Heart right ventricle (tissue), 16 donors: ENCODE data around the gene CCDC120. TPM values are rescaled to one million over a fixed set of nuclear protein-coding genes. Genes with fewer than 3 reads are reported as not detected.

Experiments used
- ATAC-seq, 8 donors: fragments of 200-7000 bp; cut with Tn5 transposase; one replicate each; pipeline ENCODE4 v1.9.1; 2020; ENCODE audit warnings: mild to moderate bottlenecking in 8 of 8, moderate library complexity in 8 of 8, moderate number of reproducible peaks in 1 of 8
- DNase-seq, 2 donors: peaks; one replicate each; pipeline ENCODE4 v3.0.0-alpha.2; 2020
- H3K27ac ChIP-seq, 10 donors: fragments of 200-600 bp; sonication (generic) in 2 of 10; one replicate each; pipeline versions ENCODE4 v1.5.0 to v1.8.0; 2020 to 2022; ENCODE audit warnings: mild to moderate bottlenecking in 3 of 10
- H3K27me3 ChIP-seq, 7 donors: fragments of 200-600 bp; one replicate each; pipeline ENCODE4 v1.8.0; 2021 to 2022; ENCODE audit warnings: mild to moderate bottlenecking in 2 of 7
- H3K36me3 ChIP-seq, 9 donors: fragments of 200-600 bp; sonication (generic) in 1 of 9; one replicate each; pipeline versions ENCODE4 v1.5.0 to v1.8.0; 2020 to 2022; ENCODE audit warnings: mild to moderate bottlenecking in 2 of 9
- H3K4me1 ChIP-seq, 9 donors: fragments of 200-600 bp; sonication (generic) in 1 of 9; one replicate each; pipeline versions ENCODE4 v1.5.0 to v1.8.0; 2020 to 2022; ENCODE audit warnings: mild to moderate bottlenecking in 4 of 9
- H3K4me3 ChIP-seq, 10 donors: fragments of 200-600 bp; sonication (generic) in 2 of 10; one replicate each; pipeline versions ENCODE4 v1.5.0 to v1.8.0; 2020 to 2022; ENCODE audit warnings: mild to moderate bottlenecking in 7 of 10, moderate library complexity in 2 of 10
- H3K9me3 ChIP-seq, 11 donors: fragments of 200-600 bp in 10 of 11; sonication (generic) in 2 of 11; one replicate each; pipeline versions ENCODE4 v1.5.0 to v1.8.0; 2013 to 2022; ENCODE audit warnings: mild to moderate bottlenecking in 2 of 11, control low read depth in 1 of 11, moderate library complexity in 1 of 11
- WGBS, 2 donors: extraction: QIAGEN DNeasy Blood & Tissue Kit; methylation state at CpG; one replicate each; pipeline ENCODE4 v1.1.7; 2013; ENCODE audit warnings: inconsistent platforms in 1 of 2; 5-methylcytosine and 5-hydroxymethylcytosine counted together
- intact Hi-C, 10 donors: fragments of 100-400 bp; cut with DNase I; formaldehyde crosslinking; loops; one replicate each; pipeline versions ENCODE4 v1.11.1 to v1.14.2; 2022
- polyA plus RNA-seq, 2 donors: library from polyadenylated mRNA; stranded (reverse); fragments of 200-250 nt; gene quantifications; one replicate each; pipeline ENCODE4 v1.2.3, GENCODE V29; 2013
- total RNA-seq, 10 donors: library from RNA; stranded (reverse); fragmentation: NEBNext Ultra II Directional in 3 of 10; extraction: Animal tissue kit (Norgen Biotek cat#: 25700) in 3 of 10; gene quantifications; one replicate each; pipeline versions ENCODE4 v1.2.1 to v1.2.4, GENCODE V29; 2021 to 2023
- TF ChIP-seq, protein P1 (sequence below), 9 donors: fragments of 200-600 bp; sonication (generic) in 2 of 9; IDR thresholded peaks; one replicate each; pipeline versions ENCODE4 v1.5.0 to v1.8.0; 2021 to 2022; ENCODE audit warnings: antibody characterized with exemption in 9 of 9, mild to moderate bottlenecking in 5 of 9, moderate library complexity in 1 of 9
- donor health status: Arrhythmogenic right ventricular cardiomyopathy.
- donor health status: ischemic (EF 13 %, LVEDD 7.1; RV severe dilation, severe dysfunction).
- donor health status: healthy with polysubstance abuse.
- donor health status: DM: no; HTN: yes; CAD: no.
- donor health status: DM: no; HTN: no; CAD: no.
- donor health status: ischemic (EF 25% LVEDD 6.9; RV normal size, moderate dysfunction).
- donor health status: ischemic (EF 25% LVEDD 5.7; RV mildly dilated, moderate dysfunction).
- donor health status: healthy.
- donor health status: DM: yes; HTN: yes; CAD: no.
- donor health status: Ischemic cardiomyopathy.
- donor health status: ischemic (EF 35%, LVEDD 5.7; RV mildly dilated, moderate dysfunction).
- donor health status: nonischemic (EF 11% LVEDD 7.7; RV severe dilation, severe dysfunction).
- donor health status: DM: yes; HTN: yes; CAD: no.
- donor health status: PGD.
- donor health status: ischemic (EF 29% LVEDD 5.4; RV normal size, mild dysfunction).
- donor health status: nonischemic (EF 23%, LVEDD 6.1; RV moderate dilation, normal function).

The CCDC120 gene
- total and polyA plus RNA-seq, 12 donors, result 0.70 to 2.0 (median 1.2) TPM

GRCh38 chrX:49061490-49061889 is 2.7 kb downstream of the CCDC120 start:
- intact Hi-C loops, result no loop called here
- Histone ChIP-seq H3K4me1 (no peaks in the 10 kb centered on the region), H3K27ac (no peak overlapping the region), H3K4me3 (no peak overlapping the region), H3K9me3 (no peaks in the 10 kb centered on the region), H3K36me3 (peaks cover 0 to 4% (median 0%) of the 10 kb centered on the region in 9 donors), H3K27me3 (no peaks in the 10 kb centered on the region)
- TF ChIP-seq, protein P1, sequence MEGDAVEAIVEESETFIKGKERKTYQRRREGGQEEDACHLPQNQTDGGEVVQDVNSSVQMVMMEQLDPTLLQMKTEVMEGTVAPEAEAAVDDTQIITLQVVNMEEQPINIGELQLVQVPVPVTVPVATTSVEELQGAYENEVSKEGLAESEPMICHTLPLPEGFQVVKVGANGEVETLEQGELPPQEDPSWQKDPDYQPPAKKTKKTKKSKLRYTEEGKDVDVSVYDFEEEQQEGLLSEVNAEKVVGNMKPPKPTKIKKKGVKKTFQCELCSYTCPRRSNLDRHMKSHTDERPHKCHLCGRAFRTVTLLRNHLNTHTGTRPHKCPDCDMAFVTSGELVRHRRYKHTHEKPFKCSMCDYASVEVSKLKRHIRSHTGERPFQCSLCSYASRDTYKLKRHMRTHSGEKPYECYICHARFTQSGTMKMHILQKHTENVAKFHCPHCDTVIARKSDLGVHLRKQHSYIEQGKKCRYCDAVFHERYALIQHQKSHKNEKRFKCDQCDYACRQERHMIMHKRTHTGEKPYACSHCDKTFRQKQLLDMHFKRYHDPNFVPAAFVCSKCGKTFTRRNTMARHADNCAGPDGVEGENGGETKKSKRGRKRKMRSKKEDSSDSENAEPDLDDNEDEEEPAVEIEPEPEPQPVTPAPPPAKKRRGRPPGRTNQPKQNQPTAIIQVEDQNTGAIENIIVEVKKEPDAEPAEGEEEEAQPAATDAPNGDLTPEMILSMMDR (IDR thresholded peaks at IDR 0.05), result no peak
- 69 to 72% methylated on average over 7 of the region's 7 CpGs for WGBS, 2 donors
- ATAC-seq (no peak), DNase-seq (no peak)

- TF ChIP-seq, protein P1 (IDR thresholded peaks at IDR 0.05), result no peak
- no peak for ATAC-seq
- H3K27me3 ChIP-seq, result no peaks in the 10 kb centered on the region
- 80 to 84% methylated on average over 10 of the region's 10 CpGs for WGBS, 2 donors
- H3K9me3 ChIP-seq, result no peaks in the 10 kb centered on the region
- intact Hi-C loops, result no loop called here
- no peaks in the 10 kb centered on the region for H3K4me1 ChIP-seq
- DNase-seq, result no peak
- no peak overlapping the region for H3K4me3 ChIP-seq
- H3K27ac ChIP-seq, result no peak overlapping the region
- H3K36me3 ChIP-seq, result peaks cover 0 to 4% (median 0%) of the 10 kb centered on the region in 9 donors
Measured at GRCh38 chrX:49061916-49062315, 3.1 kb downstream of the CCDC120 start.

DNA sequence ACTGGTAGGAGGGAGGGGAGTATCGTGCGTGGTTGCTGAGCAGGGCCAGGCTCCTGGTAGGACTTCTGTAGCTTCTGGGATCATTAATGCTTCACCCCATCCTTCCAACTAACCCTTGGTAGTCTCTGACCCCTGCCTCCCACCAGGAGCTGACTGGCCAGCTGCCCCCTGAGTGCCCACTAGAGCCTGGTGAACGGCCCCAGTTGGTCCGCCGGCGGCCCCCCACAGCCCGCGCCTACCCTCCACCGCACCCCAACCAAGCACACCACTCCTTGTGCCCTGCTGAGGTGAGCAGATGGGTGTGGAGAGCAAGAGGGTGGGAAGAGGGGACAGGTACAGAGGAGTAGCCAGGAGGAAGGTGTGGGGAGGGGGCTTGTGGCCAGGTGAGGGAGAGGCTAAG is 4.9 kb downstream of the CCDC120 start:
- intact Hi-C loops, result no loop called here
- no peaks in the 10 kb centered on the region for H3K27me3 ChIP-seq
- ATAC-seq, result no peak
- H3K9me3 ChIP-seq, result no peaks in the 10 kb centered on the region
- H3K36me3 ChIP-seq, result peaks cover 0 to 4% (median 0%) of the 10 kb centered on the region in 9 donors
- no peaks in the 10 kb centered on the region for H3K4me1 ChIP-seq
- no peak overlapping the region for H3K4me3 ChIP-seq
- H3K27ac ChIP-seq, result no peak overlapping the region
- no peak for DNase-seq
- TF ChIP-seq, protein P1 (IDR thresholded peaks at IDR 0.05), result no peak
- 98% methylated on average over 9 of the region's 9 CpGs for WGBS, 2 donors

GRCh38 chrX:49064303-49064702 is 5.5 kb downstream of the CCDC120 start:
- Histone ChIP-seq H3K27ac (no peak overlapping the region), H3K9me3 (no peaks in the 10 kb centered on the region), H3K36me3 (peaks cover 0 to 7% (median 0%) of the 10 kb centered on the region in 9 donors), H3K27me3 (no peaks in the 10 kb centered on the region), H3K4me3 (no peak overlapping the region), H3K4me1 (no peaks in the 10 kb centered on the region)
- TF ChIP-seq, protein P1 (IDR thresholded peaks at IDR 0.05), result no peak
- ATAC-seq (no peak), DNase-seq (no peak)
- intact Hi-C loops, result no loop called here
- 96% methylated on average over 20 of the region's 20 CpGs for WGBS, 2 donors
